ENCODE data around the gene KCNH8.

DNA sequence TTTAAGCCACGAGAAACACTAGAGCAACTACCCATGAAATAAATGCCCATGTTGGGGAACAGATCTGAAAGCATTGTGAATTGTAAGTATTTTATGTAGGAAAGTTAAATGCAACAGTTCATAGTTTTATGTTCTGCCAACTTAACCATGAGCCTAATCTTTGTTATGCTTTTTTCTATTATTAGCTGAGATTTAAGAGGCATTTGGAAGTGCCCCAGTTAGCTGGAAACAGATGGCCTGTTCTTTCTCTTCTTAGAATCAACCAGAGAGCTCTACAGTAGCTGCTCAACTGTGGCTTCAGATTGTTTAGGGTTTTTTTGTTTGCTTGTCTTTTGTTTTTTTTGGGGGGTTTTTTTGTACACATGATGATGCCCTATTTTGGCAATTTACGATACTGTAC, 284.4 kb downstream of the KCNH8 start:
- no peak for TF ChIP-seq ZBTB7A (IDR thresholded peaks at IDR 0.05; ENCODE audit: low read depth)
- no peak for TF ChIP-seq YY1 (IDR thresholded peaks at IDR 0.05; ENCODE audit: low read depth)
